Skeletal muscle cell (primary cell): ENCODE measurements around the gene ACSS2.
"Not testable (repeated sequence)": the region's sequence is repeated elsewhere in the genome, so short reads cannot be mapped to it uniquely, and the experiment has no call there.

ENCODE experiments used
- DNase-seq: peaks from one replicate; pipeline ENCODE4 v3.0.0-alpha.2; 2010; ENCODE audit warnings: low read depth
- H3K4me3 ChIP-seq: 2 replicates; pipeline ENCODE4 v1.5.1; 2011; ENCODE audit warnings: low read depth, mild to moderate bottlenecking, control low read depth, low read length, moderate library complexity

ACSS2 gene

GRCh38 chr20:34872622-34873224, 3.7 kb upstream of the ACSS2 start, which contains the start of gene GGT7:
TSS of gene GGT7 (minus strand) at chr20:34872856. CDS start at chr20:34872815, 41 bp downstream.
- no peak for DNase-seq

GRCh38 chr20:34873583-34874093, 2.8 kb upstream of the ACSS2 start:
- H3K4me3 ChIP-seq: no peak overlapping the region
- no peak for DNase-seq

More at GRCh38 chr20:34872622-34873224, 3.7 kb upstream of the ACSS2 start, which contains the start of gene GGT7:
- H3K4me3 ChIP-seq: peak within 1 kb of the TSS; percentile 77

GRCh38 chr20:34874094-34874654, 2.2 kb upstream of the ACSS2 start:
- peak; percentile 49 for DNase-seq
- H3K4me3 ChIP-seq: no peak overlapping the region

- peak; percentile 97 for DNase-seq
- peak overlapping the region; percentile 85 for H3K4me3 ChIP-seq
Observed at GRCh38 chr20:34875642-34876405, 588 bp upstream of the ACSS2 start.

GRCh38 chr20:34880215-34880850, 3.9 kb downstream of the ACSS2 start:
- no peak for DNase-seq
- H3K4me3 ChIP-seq: no peak overlapping the region

- not testable (repeated sequence) for H3K4me3 ChIP-seq, DNase-seq
Observed at GRCh38 chr20:34880971-34881370, 4.6 kb downstream of the ACSS2 start.

- DNase-seq: no peak
- H3K4me3 ChIP-seq: no peak overlapping the region
Observed at GRCh38 chr20:34881689-34882088, 5.3 kb downstream of the ACSS2 start.

- no peak for DNase-seq
- no peak overlapping the region for H3K4me3 ChIP-seq
Observed at GRCh38 chr20:34883087-34883688, 6.8 kb downstream of the ACSS2 start.

GRCh38 chr20:34883809-34884208, 7.4 kb downstream of the ACSS2 start:
- DNase-seq: no peak
- H3K4me3 ChIP-seq: no peak overlapping the region

GRCh38 chr20:34884260-34884659, 7.8 kb downstream of the ACSS2 start:
- DNase-seq: no peak
- H3K4me3 ChIP-seq: no peak overlapping the region

- no peak overlapping the region for H3K4me3 ChIP-seq
- no peak for DNase-seq
Observed at GRCh38 chr20:34886122-34886521, 9.7 kb downstream of the ACSS2 start.

GRCh38 chr20:34887023-34887422, 10.6 kb downstream of the ACSS2 start:
- DNase-seq: no peak
- no peak overlapping the region for H3K4me3 ChIP-seq

- H3K4me3 ChIP-seq: no peak overlapping the region
- no peak for DNase-seq
Observed at GRCh38 chr20:34888468-34888867, 12.1 kb downstream of the ACSS2 start.

GRCh38 chr20:34891166-34892062, 15.0 kb downstream of the ACSS2 start:
- no peak for DNase-seq
- H3K4me3 ChIP-seq: no peak overlapping the region

GRCh38 chr20:34892671-34893070, 16.3 kb downstream of the ACSS2 start:
- no peak for DNase-seq
- no peak overlapping the region for H3K4me3 ChIP-seq

- DNase-seq: no peak
- H3K4me3 ChIP-seq: no peak overlapping the region
Observed at GRCh38 chr20:34894723-34895122, 18.3 kb downstream of the ACSS2 start.

- no peak overlapping the region for H3K4me3 ChIP-seq
- no peak for DNase-seq
Observed at GRCh38 chr20:34895465-34895864, 19.1 kb downstream of the ACSS2 start.

- no peak overlapping the region for H3K4me3 ChIP-seq
- DNase-seq: no peak
Observed at GRCh38 chr20:34896086-34896621, 19.7 kb downstream of the ACSS2 start.
